Esophagus squamous epithelium (tissue), 4 donors: ENCODE data around the gene MYL11.

Source experiments
- CTCF ChIP-seq, 6 experiments: fragments of 450-650 bp in 4 of 6; fragments of 200-600 bp in 2 of 6; sonication (generic) in 2 of 6; IDR thresholded peaks; one replicate each; pipeline ENCODE4 v1.5.1; 2016 to 2019; ENCODE audit warnings: antibody characterized with exemption in 6 of 6, mild to moderate bottlenecking in 4 of 6, moderate library complexity in 4 of 6
- POLR2A ChIP-seq, 4 donors: fragments of 450-650 bp; IDR thresholded peaks; one replicate each; pipeline ENCODE4 v1.6.1; 2017; ENCODE audit warnings: antibody characterized with exemption in 4 of 4, mild to moderate bottlenecking in 4 of 4, moderate library complexity in 3 of 4

- TF ChIP-seq CTCF (IDR thresholded peaks at IDR 0.05): no peak
- TF ChIP-seq POLR2A (IDR thresholded peaks at IDR 0.05): no peak
Observed at GRCh38 chr16:30348929-30349328, 25.7 kb upstream of the MYL11 start.
